ENCODE measurements around the gene LGSN. TPM values are rescaled to one million over a fixed set of nuclear protein-coding genes. Genes with fewer than 3 reads are reported as not detected.
"Not testable (repeated sequence)": the region's sequence is repeated elsewhere in the genome, so short reads cannot be mapped to it uniquely, and the experiment has no call there.

Gene LGSN
- total and polyA plus RNA-seq, 8 donors, result 0.03 to 0.55 (median 0.06) TPM; not detected in 5

- 43 to 56% (median 50%) methylated on average over 3 of the region's 3 CpGs for WGBS, 5 donors
These were observed 83.4 kb downstream of the LGSN start for GRCh38 chr6:63236398-63236817.

DNA sequence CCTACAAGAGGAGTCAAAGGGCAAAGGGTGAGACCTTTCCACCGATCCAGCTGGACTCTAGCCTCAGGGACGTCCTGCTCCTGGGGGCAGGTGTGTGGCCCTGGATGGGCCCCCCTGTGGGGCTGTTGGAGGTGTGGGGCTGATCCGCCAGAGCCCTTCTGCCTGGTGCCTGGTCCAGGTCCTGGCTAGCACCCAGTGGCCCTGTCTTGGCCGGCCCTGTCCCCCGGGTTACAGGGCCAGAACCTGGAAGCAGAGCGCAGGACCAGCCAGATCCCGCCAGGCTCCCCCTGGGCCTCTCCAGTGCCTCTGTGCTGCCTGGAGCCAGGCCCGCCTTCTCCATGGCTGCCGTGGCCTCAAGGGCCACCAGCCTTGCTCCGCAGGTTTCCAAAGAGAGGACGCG is 89.3 kb downstream of the LGSN start:
- intact Hi-C loops (cut with DNase I; ENCODE audit: low total_unique reads); DNase-seq: not testable (repeated sequence)
- WGBS, 5 donors, result 57 to 83% (median 80%) methylated on average over 5 to 12 of the region's 12 CpGs

More at GRCh38 chr6:63236398-63236817, 83.4 kb downstream of the LGSN start:
- Histone ChIP-seq H3K27ac (no peak overlapping the region), H3K9me3 (no peaks in the 10 kb centered on the region), H3K27me3 (no peaks in the 10 kb centered on the region), H3K36me3 (no peaks in the 10 kb centered on the region), H3K4me1 (no peaks in the 10 kb centered on the region), H3K4me3 (no peak overlapping the region)
- DNase-seq, result no peak
- TF ChIP-seq EP300 (IDR thresholded peaks at IDR 0.05), result no peak
- no peak for TF ChIP-seq POLR2AphosphoS5 (IDR thresholded peaks at IDR 0.05)
- TF ChIP-seq POLR2A (IDR thresholded peaks at IDR 0.05), result no peak
- TF ChIP-seq, protein P1, sequence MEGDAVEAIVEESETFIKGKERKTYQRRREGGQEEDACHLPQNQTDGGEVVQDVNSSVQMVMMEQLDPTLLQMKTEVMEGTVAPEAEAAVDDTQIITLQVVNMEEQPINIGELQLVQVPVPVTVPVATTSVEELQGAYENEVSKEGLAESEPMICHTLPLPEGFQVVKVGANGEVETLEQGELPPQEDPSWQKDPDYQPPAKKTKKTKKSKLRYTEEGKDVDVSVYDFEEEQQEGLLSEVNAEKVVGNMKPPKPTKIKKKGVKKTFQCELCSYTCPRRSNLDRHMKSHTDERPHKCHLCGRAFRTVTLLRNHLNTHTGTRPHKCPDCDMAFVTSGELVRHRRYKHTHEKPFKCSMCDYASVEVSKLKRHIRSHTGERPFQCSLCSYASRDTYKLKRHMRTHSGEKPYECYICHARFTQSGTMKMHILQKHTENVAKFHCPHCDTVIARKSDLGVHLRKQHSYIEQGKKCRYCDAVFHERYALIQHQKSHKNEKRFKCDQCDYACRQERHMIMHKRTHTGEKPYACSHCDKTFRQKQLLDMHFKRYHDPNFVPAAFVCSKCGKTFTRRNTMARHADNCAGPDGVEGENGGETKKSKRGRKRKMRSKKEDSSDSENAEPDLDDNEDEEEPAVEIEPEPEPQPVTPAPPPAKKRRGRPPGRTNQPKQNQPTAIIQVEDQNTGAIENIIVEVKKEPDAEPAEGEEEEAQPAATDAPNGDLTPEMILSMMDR (IDR thresholded peaks at IDR 0.05), result no peak
- intact Hi-C loops (cut with DNase I; ENCODE audit: low total_unique reads), result no loop called here

DNA sequence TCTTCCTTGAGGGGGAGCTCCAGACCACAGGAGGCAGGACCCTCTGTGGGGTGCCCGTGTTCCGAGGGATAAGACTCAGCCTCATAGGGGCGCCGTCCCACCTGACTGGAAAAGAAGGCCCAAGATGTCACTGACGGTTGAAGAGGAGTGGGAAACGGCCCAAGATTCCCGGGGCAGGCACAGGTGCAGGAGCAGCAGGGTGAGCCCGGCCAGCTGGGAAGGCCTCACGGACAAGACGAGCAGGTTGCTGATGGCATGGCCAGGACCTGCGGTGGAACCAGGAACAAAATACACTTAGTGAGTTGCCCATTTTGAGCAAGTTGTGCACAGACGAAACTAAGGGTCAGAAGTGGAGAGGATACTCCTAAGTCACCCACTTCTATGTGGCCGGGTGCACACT is 89.8 kb downstream of the LGSN start:
- H3K4me3 ChIP-seq; H3K36me3 ChIP-seq; intact Hi-C loops (cut with DNase I; ENCODE audit: low total_unique reads); H3K27me3 ChIP-seq; DNase-seq; H3K27ac ChIP-seq; H3K4me1 ChIP-seq: not testable (repeated sequence)
- 84 to 93% (median 87%) methylated on average over 12 to 13 of the region's 13 CpGs for WGBS, 5 donors
- H3K9me3 ChIP-seq, result peaks cover 0 to 16% (median 5%) of the 10 kb centered on the region in 4 donors

More for the DNA sequence above, 89.3 kb downstream of the LGSN start:
- H3K9me3 ChIP-seq, result peaks cover 0 to 16% (median 5%) of the 10 kb centered on the region in 4 donors
- not testable (repeated sequence) for H3K27ac ChIP-seq, H3K27me3 ChIP-seq, H3K4me3 ChIP-seq, H3K36me3 ChIP-seq, H3K4me1 ChIP-seq

GRCh38 chr6:63227928-63228894 is 91.6 kb downstream of the LGSN start:
- H3K4me1 ChIP-seq; DNase-seq; H3K4me3 ChIP-seq; H3K36me3 ChIP-seq; intact Hi-C loops (cut with DNase I; ENCODE audit: low total_unique reads); H3K27me3 ChIP-seq; H3K27ac ChIP-seq: not testable (repeated sequence)
- WGBS, 5 donors, result 87 to 93% (median 88%) methylated on average over 19 to 32 of the region's 32 CpGs
- H3K9me3 ChIP-seq, result peaks cover 0 to 16% (median 5%) of the 10 kb centered on the region in 4 donors

- H3K4me1 ChIP-seq; H3K27me3 ChIP-seq; DNase-seq; intact Hi-C loops (cut with DNase I; ENCODE audit: low total_unique reads); H3K4me3 ChIP-seq; H3K36me3 ChIP-seq; H3K27ac ChIP-seq: not testable (repeated sequence)
- WGBS, 5 donors, result 53 to 64% (median 57%) methylated on average over 4 of the region's 4 CpGs
- H3K9me3 ChIP-seq, result peaks cover 0 to 16% (median 5%) of the 10 kb centered on the region in 4 donors
These were observed 93.8 kb downstream of the LGSN start for GRCh38 chr6:63225987-63226386.

Small RNA genes within 50 kb of the gene (small RNA-seq; reads per million reads assigned to genes)
- 0 reads per million in 4 donors for gene SPTLC1P3

Other genes with a start within 250 kb of the LGSN start
- gene FKBP1C, start 108.5 kb downstream of the LGSN start, total RNA-seq, result under 1 TPM in 1 of 5 donors, not detected in 4; 0.37 TPM
- 1 to 10 TPM in 1 of 3 donors, under 1 TPM in 2; 0.19 to 1.7 (median 0.53) TPM for gene FKBP1C, start 108.5 kb downstream of the LGSN start, polyA plus RNA-seq

Measured in stomach (tissue), 9 donors.